HG03521 (cell line): Measurements from ENCODE around the gene SBF1.

Source experiments
- ATAC-seq: cut with Tn5 transposase; IDR thresholded peaks from one replicate; pipeline ENCODE4 v1.9.1; 2021; ENCODE audit warnings: mild to moderate bottlenecking, moderate library complexity; ENCODE audit not compliant: unreplicated experiment

SBF1 gene

GRCh38 chr22:50467773-50468440 lies 6.9 kb downstream of the SBF1 start:
- no peak for ATAC-seq

DNA sequence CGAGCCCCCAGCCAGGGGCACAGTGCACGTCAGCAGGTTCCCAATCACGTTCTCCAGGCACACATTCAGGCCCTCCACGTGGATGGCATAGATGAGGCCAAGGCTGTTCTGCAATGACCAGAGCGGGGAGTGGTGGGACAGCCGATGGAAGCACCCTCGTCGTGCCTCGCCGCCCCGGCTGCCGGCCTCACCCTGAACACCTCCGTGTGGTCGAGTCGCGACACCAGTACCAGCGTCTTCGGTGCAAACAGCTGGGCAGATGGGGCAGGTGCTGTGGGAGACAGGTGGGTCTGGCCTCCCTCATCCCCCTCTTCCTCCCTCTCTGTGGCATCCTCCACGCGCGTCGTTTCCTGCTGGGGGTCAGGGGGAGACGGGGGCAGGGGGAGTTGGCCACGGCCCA lies 7.5 kb downstream of the SBF1 start:
- no peak for ATAC-seq

GRCh38 chr22:50465066-50465930 lies 9.5 kb downstream of the SBF1 start:
- ATAC-seq, result no peak

DNA sequence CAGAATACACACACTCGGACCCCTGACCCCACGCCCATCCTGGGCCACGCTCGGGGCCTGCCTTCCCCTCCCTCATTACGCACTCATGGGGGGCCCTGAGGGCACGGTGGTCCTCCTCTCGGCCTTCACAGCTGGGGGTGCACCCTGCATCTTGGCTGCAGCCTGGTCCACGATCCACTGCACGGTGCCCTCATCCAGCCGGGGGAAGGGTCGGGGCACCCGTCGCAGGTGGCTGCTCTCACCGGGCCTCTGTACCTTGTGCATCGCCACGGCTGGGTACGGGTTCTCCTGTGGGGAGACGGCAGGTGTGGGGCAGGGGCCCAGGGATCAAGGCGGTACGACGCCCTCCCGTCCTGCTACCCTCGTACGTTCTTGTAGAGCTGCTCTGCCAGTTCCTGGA lies 10.4 kb downstream of the SBF1 start:
- no peak for ATAC-seq

GRCh38 chr22:50463188-50463900 lies 11.5 kb downstream of the SBF1 start:
- no peak for ATAC-seq

DNA sequence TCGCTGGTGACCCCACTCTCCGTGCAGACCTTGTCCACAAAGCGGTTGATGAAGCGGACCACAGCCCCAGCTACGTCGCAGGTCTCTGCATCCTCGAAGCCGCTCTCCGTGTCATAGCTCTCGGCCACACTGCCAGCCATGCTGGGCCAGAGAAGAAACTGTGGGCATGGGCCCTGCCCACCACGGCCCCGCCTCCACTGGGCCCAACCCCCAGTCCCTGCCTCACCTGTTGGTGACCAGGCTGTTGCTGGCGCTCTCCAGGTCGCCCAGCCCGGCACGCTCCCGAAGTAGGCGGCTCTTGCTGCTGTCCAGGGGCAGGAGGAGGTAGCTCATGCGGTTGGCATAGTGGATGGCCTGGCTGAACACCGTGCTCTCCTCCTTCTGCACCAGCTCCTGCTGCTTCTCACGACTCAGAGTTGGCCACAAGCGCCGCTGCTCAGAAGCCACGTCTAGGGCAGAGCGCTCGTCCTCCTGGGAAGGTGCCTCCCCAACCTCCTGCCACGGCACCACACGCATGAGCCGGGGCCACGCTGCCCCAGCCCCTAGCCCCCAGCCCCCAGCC lies 12.8 kb downstream of the SBF1 start:
- ATAC-seq, result no peak

DNA sequence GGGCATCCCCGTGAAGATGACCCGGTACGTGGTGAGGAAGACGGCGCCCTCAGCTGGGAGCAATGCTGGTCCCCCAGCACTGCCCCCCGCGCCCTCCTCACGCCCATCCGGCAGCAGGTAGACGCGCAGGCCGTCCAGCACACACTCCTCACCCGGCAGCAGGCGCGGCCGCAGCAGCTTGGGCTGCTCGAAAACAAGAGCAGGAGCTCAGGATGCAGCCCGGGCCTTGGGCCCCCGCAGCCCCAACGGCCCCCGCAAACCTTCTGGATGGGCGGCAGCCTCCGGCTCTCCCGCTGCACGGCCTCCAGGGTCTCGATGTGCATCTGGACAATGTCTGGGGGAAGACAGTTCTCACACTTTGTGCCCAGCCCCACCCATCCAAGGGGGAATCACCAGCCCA lies 13.3 kb downstream of the SBF1 start:
- no peak for ATAC-seq

- ATAC-seq, result no peak
Observed at GRCh38 chr22:50460938-50461337, 13.9 kb downstream of the SBF1 start.

- no peak for ATAC-seq
Observed at GRCh38 chr22:50459496-50460140, 15.2 kb downstream of the SBF1 start.

DNA sequence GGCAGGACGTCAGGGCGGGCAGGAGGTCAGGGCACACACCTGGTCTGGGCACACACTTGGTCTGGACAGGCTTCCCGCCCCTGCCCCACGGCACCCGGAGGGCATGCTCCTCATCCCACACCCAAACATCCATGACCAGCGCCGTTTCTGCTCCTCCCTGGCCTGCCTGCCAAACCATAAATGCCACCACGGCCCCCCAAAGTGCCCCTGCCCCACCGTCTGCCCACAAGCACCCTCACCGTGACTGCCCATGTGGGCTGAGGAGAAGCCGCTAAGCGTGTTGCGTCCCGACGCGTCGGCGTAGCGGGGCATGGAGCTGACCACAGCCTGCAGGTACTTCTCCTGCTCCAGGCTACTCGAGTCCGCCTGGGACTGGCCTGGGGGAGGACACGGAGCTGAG lies 15.8 kb downstream of the SBF1 start:
- ATAC-seq, result no peak

DNA sequence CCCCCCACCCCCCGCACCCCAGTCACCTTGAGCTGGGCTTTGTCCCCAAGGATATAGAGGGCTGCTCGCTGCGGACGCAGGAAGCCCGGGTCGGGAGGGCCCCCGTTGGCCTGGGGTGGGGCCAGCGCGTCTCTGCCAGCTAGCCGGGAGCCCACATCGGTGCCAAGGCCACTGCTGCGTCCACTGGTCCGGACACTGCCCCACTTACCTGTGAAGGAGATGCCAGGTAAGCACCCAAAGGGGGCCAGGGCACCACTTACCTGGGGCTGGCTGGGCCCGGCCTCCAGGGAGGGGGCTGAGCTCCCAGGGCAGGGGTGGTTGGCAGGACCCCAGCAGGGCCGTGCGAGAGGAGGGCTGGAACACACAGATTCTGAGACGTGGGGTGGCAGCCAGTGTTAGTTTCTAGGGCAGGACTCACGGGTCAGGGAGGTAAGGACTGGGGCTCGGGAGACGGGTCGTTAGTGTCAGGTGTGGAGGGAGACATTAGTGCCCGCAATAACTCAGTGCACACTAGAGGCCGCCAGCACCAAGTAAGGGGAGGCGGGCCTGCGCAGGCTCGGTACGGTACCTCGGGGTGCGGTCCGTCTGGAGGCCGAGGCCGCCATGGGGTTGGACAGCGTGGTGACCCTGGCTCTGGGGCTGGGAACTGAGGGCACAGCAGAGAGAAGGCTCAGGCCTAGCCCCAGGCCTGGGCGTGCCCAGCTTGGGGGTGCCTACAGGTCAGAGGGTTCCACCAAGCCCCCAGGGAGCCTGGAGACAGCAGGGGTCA lies 18.2 kb downstream of the SBF1 start:
- ATAC-seq, result no peak

DNA sequence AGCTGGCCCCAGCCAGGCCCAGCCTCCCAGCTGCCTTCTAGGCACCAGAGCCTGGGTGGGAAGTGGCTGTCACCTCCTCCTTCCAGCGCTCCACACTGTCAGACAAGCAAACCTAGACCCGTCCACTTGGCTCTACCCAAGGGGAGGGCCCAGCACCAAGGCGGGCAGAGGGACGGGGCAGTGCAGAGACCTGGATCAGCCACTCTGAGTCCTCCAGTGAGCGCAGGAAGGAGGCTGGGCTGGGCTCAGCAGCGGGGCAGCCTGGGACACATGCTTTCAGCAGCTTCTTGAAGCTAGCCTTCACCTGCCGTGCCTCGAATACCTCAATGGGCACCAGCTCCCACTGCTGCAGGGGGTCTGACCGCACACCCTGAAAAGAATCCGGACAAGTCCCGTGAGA lies 18.8 kb downstream of the SBF1 start:
- no peak for ATAC-seq

GRCh38 chr22:50455201-50455600 lies 19.6 kb downstream of the SBF1 start:
- ATAC-seq, result no peak

- no peak for ATAC-seq
Observed at GRCh38 chr22:50454556-50455075, 20.2 kb downstream of the SBF1 start.

- ATAC-seq, result no peak
Observed at GRCh38 chr22:50452649-50453048, 22.2 kb downstream of the SBF1 start.

DNA sequence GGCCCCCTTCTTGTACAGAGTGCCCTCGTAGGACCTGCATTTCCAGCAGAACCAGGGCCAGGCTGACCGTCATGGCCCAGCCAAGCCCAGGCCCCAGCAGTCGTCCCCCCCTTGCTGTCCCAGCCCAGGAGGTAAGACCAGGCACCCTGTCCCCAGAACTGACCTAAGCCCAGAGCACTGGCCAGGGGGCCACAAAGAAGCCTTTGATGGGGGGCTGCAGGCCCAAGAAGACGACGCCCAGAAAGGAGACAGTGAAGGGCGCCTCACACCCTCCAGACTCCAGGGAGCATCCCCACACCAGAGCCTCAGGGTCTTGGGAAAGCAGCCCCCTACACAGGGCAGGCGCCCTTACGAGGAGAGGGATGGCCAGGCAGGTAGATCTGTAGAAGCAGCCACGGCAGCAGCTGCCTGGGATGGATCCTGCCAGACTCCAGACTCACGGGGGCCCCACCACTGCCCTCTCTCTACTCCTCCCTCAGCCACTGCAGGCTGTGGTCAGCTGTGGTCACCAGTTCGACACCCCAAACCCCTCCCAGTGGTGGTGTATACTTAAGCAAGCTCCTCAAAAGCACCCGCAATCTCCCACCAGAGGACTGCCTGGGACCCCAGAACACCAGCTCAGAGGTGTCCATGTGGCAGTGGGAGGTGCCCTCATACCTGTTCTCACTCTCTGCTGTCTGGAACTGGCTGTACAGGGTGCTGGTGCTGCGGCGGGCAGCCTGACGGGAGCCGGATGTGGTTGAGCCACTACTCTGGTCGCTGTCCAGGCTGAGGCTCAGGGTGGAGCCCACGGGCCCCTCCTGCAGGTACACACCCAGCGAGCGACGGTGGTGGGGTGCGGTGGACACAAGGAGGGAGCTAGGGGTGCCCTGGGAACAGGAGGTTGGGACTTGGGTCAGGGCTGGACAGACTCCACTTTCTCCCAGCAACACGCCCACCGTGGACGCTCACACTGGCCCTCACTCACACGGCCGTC lies 27.0 kb downstream of the SBF1 start:
- ATAC-seq, result no peak

DNA sequence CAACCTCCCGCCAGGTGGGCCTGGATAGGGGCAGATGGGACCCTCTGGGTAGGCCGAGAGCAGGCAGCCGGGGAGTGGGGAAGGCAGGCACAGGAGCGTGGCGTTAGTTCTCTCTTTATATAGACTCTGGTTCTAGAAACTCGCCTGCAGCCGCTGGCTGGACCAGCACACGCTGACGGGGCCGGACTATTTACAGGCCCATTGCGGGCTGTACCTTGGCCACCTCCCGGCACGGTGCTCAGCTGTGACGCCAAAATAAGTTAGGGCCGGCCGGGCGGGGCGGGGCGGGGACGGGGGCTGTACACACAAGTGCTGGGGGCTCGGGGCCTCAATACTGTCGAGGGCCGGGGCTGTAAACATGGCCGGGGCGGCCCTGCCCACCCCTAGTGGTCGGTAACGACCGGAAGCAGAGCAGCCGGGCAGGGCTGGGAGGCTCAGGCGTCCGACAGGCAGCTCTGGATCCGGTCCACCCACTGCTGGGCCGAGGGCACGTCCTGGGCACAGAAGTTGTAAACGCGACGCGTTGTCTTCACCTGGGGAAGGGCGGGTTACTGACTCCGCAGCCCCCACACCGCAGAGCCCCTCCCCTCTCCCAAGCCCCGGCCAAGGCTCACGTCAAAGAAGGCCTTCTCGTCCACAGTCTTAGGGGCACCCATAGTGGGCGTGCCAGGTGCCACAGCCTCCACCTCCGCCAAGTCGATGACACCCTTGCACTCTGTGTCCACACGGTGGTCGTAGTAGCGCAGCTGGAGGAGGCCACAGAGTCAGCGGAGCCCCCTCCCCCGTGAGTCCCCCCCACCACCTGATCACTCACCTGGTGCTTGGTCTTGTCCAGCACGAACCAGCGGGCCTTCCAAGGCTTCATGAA lies 27.9 kb downstream of the SBF1 start:
- ATAC-seq, result no peak
